Smooth muscle cell (in vitro differentiated cells): ENCODE data around the gene KCNN3. TPM values are rescaled to one million over a fixed set of nuclear protein-coding genes. Genes with fewer than 3 reads are reported as not detected.

Experiments
- DNase-seq: peaks from one replicate; lab custom pipeline; 2025; ENCODE audit not compliant: unreplicated experiment; lab: John Stamatoyannopoulos, UW
- H2AFZ ChIP-seq: fragments of 200-600 bp; sonication (generic); 2 replicates; pipeline ENCODE4 v1.6.0; 2016; ENCODE audit warnings: antibody characterized with exemption, low read depth, mild to moderate bottlenecking
- H3F3A ChIP-seq: fragments of 200-600 bp; sonication (generic); 2 replicates; pipeline ENCODE4 v1.6.0; 2017; ENCODE audit warnings: antibody characterized with exemption, low read depth
- H3K27ac ChIP-seq: fragments of 200-600 bp; sonication (generic); 2 replicates; pipeline ENCODE4 v1.5.1; 2016; ENCODE audit warnings: low read depth, mild to moderate bottlenecking
- H3K27me3 ChIP-seq: fragments of 200-600 bp; sonication (generic); 2 replicates; pipeline ENCODE4 v1.6.1; 2016; ENCODE audit warnings: low read depth, mild to moderate bottlenecking
- H3K36me3 ChIP-seq: fragments of 200-600 bp; sonication (generic); 2 replicates; pipeline ENCODE4 v1.5.1; 2016; ENCODE audit warnings: low read depth
- H3K4me1 ChIP-seq: fragments of 200-600 bp; sonication (generic); 2 replicates; pipeline ENCODE4 v1.5.1; 2016; ENCODE audit warnings: low read depth
- H3K4me2 ChIP-seq: fragments of 200-600 bp; sonication (generic); 2 replicates; pipeline ENCODE4 v1.6.0; 2016; ENCODE audit warnings: mild to moderate bottlenecking
- H3K4me3 ChIP-seq: fragments of 200-600 bp; sonication (generic); 2 replicates; pipeline ENCODE4 v1.5.1; 2016; ENCODE audit warnings: mild to moderate bottlenecking
- H3K79me2 ChIP-seq: fragments of 200-600 bp; sonication (generic); 2 replicates; pipeline ENCODE4 v1.6.0; 2016; ENCODE audit warnings: low read depth, mild to moderate bottlenecking
- H3K9ac ChIP-seq: fragments of 200-600 bp; sonication (generic); 2 replicates; pipeline ENCODE4 v1.6.0; 2016; ENCODE audit warnings: low read depth
- H3K9me3 ChIP-seq: fragments of 200-600 bp; sonication (generic); replicated peaks from 2 replicates; pipeline ENCODE4 v1.5.1; 2016; ENCODE audit warnings: low read depth
- H4K20me1 ChIP-seq: fragments of 200-600 bp; sonication (generic); 2 replicates; pipeline ENCODE4 v1.6.0; 2016; ENCODE audit warnings: low read depth
- CTCF ChIP-seq: fragments of 200-600 bp; sonication (generic); IDR thresholded peaks from 2 replicates; pipeline ENCODE4 v1.5.1; 2017; ENCODE audit warnings: borderline replicate concordance, mild to moderate bottlenecking, antibody characterized with exemption; ENCODE audit not compliant: insufficient read depth, poor library complexity, severe bottlenecking
- WGBS: methylation state at CpG from one replicate; pipeline ENCODE4 v1.1.7; 2016; ENCODE audit warnings: low lambda C conversion rate; 5-methylcytosine and 5-hydroxymethylcytosine counted together
- polyA plus RNA-seq: library from polyadenylated mRNA; unstranded; fragments of >200 nt; fragmentation: Nextera tagmentation; extraction: Ambion mirVana; gene quantifications from 2 replicates; pipeline ENCODE4 v1.2.1, GENCODE V29; 2016
- total RNA-seq: library from RNA; depleted of rRNA; stranded (reverse); fragments of >200 nt; gene quantifications from 2 replicates; pipeline ENCODE4 v1.2.3, GENCODE V29; 2014

KCNN3 gene
- total and polyA plus RNA-seq, 2 experiments from 2014 or later: 0.18 to 0.77 TPM

GRCh38 chr1:154862907-154863306 is 7.2 kb downstream of the KCNN3 start:
- Histone ChIP-seq H3K27me3 (peaks cover 2% of the 10 kb centered on the region), H3K4me3 (no peak overlapping the region), H4K20me1 (no peaks in the 10 kb centered on the region), H2AFZ (no peak overlapping the region), H3F3A (peaks cover 6% of the 10 kb centered on the region), H3K4me1 (peaks cover 26% of the 10 kb centered on the region), H3K36me3 (no peaks in the 10 kb centered on the region), H3K27ac (peak overlapping the region; percentile 58), H3K9me3 (no peaks in the 10 kb centered on the region), H3K4me2 (peak overlapping the region; percentile 33), H3K9ac (peak overlapping the region; percentile 25), H3K79me2 (no peaks in the 10 kb centered on the region)
- no peak for DNase-seq
- TF ChIP-seq CTCF: no peak
- 24% methylated on average over 13 of the region's 13 CpGs for WGBS

DNA sequence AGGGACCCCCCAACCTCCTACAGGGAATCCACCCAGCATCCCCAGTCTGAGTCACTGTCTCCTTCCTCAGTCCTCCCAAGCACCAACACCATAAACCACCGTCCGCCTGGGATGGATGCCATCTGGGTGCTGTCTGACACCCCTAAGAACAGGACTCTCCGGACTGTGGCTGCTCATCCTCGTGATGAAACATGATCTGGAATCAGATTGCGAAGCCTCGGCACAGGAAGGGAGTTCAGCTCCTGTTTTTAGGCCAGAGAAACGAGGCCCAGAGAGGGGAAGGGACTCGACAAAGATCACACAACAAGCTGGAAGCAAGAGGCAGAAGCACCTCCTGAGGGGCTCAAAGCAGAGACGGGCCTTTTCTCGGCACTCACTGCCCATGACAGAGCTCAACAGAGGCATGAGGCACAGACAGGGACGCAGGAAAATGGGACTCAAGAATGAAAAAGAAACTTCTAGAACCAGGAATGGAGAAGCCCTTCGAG is 8.4 kb downstream of the KCNN3 start:
- Histone ChIP-seq H3K4me3 (no peak overlapping the region), H3K9me3 (no peaks in the 10 kb centered on the region), H3K36me3 (no peaks in the 10 kb centered on the region), H3K27me3 (no peaks in the 10 kb centered on the region), H3K27ac (peak overlapping the region; percentile 9), H2AFZ (peak overlapping the region; percentile 39), H3K4me2 (peak overlapping the region; percentile 12), H3K4me1 (peaks cover 21% of the 10 kb centered on the region), H4K20me1 (no peaks in the 10 kb centered on the region), H3K79me2 (no peaks in the 10 kb centered on the region), H3F3A (peaks cover 5% of the 10 kb centered on the region), H3K9ac (no peak overlapping the region)
- WGBS: 55% methylated on average over 12 of the region's 12 CpGs
- no peak for DNase-seq
- no peak for TF ChIP-seq CTCF

DNA sequence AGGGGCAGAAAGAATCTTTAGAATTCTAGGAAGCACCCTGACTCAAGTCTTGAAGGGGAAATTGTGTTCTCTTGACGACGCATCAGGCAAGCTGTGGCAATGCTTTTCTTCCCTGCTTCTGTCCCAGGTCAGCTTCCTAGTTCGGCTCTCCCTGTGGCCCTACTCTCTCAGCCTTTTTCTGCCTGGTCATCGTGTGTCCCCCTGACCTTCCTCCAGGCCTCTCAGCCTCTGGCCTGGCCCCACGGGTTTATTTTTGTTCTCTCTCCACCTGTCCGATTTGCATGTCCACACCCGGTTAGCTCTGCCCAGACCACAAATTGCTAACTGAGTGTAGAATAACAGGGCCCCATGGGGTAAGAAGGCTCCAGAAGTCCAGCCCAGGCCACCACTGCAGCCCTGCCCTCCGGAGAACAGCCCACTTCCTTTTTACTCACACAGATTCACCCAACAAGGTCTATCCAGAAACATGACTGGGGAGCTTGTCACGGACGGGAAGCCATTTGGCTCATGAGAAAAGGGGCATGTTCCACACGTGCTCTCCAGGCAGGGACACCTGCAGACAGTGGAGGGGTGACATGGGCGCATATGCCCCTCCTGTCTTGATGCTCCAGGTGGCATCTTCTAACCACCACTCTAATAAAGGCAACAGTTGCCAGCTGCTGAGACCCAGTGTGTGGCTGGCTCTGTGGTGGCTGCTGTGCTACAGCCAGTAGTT is 9.8 kb downstream of the KCNN3 start:
- DNase-seq: no peak
- H3K4me2 ChIP-seq: no peak overlapping the region

More for the DNA sequence above, 9.8 kb downstream of the KCNN3 start:
- Histone ChIP-seq H3K27ac (no peak overlapping the region), H3K36me3 (no peaks in the 10 kb centered on the region), H3K4me1 (peaks cover 16% of the 10 kb centered on the region), H3K9me3 (no peaks in the 10 kb centered on the region), H3K27me3 (no peaks in the 10 kb centered on the region), H3K4me3 (no peak overlapping the region), H4K20me1 (no peaks in the 10 kb centered on the region), H3K9ac (no peak overlapping the region), H2AFZ (no peak overlapping the region), H3K79me2 (no peaks in the 10 kb centered on the region), H3F3A (no peaks in the 10 kb centered on the region)
- 76% methylated on average over 12 of the region's 12 CpGs for WGBS
- no peak for TF ChIP-seq CTCF
